Activated T-helper 1 cell treated with anti-CD3 and anti-CD28 coated beads, Interleukin-12 subunit alpha, Interleukin-12 subunit beta, Interleukin-2, Interleukin-4 antibody, amounts not matched to agents 30 ng/mL and 10 ng/mL and 1 ng/mL, durations not matched to agents 14 hours and 24 hours and 36 hours (primary cell): ENCODE data around the gene TSPAN17. TPM values are rescaled to one million over a fixed set of nuclear protein-coding genes. Genes with fewer than 3 reads are reported as not detected.
A peak's percentile ranks its signal among the peaks of the same experiment; 100 is the strongest.

Experiments
- DNase-seq: peaks from one replicate; pipeline ENCODE4 v3.0.0; 2021; ENCODE audit warnings: low spot score
- H3K27ac Mint-ChIP-seq: one replicate; pipeline ENCODE4 v1.8.0; 2021; ENCODE audit warnings: mild to moderate bottlenecking, mixed read lengths
- H3K27me3 Mint-ChIP-seq: one replicate; pipeline ENCODE4 v1.8.0; 2022; ENCODE audit warnings: mild to moderate bottlenecking, moderate library complexity, mixed read lengths; ENCODE audit not compliant: insufficient read depth
- H3K36me3 Mint-ChIP-seq: one replicate; pipeline ENCODE4 v1.8.0; 2021; ENCODE audit warnings: low read depth, mixed read lengths
- H3K4me1 Mint-ChIP-seq: one replicate; pipeline ENCODE4 v1.8.0; 2021; ENCODE audit warnings: low read depth, mixed read lengths
- H3K4me3 Mint-ChIP-seq: one replicate; pipeline ENCODE4 v1.8.0; 2021; ENCODE audit warnings: mild to moderate bottlenecking, moderate library complexity, mixed read lengths
- H3K9me3 Mint-ChIP-seq: one replicate; pipeline ENCODE4 v1.8.0; 2021; ENCODE audit warnings: mixed read lengths
- intact Hi-C: fragments of 100-400 bp; cut with micrococcal nuclease; formaldehyde crosslinking; loops from one replicate; pipeline ENCODE4 v1.15.1; 2024
- total RNA-seq: library from RNA; stranded (reverse); gene quantifications from 2 replicates; pipeline ENCODE4 v1.2.3, GENCODE V29; 2022

TSPAN17 gene
- total RNA-seq, 1 donor from 2014 or later: 34.1 TPM

DNA sequence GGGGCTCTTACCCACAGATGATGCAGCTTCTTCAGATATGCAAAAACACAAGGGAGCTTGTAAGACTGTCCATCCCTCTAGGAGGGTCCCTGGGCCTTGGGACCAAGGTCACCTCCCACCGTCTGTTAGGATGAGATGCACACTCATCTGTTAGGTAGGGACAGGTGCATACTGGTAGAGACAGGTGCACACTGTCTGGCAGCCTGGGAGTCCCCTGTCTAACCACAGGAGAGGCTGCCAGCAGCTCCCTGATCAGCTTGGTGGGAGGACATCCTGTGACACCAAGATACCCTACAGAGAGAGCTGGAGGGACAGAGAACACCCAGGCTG lies 13.2 kb downstream of the TSPAN17 start:
- H3K4me3 Mint-ChIP-seq: no peak overlapping the region
- H3K9me3 Mint-ChIP-seq: no peaks in the 10 kb centered on the region
- H3K4me1 Mint-ChIP-seq: peaks cover 32% of the 10 kb centered on the region
- peaks cover 10% of the 10 kb centered on the region for H3K27me3 Mint-ChIP-seq
- H3K36me3 Mint-ChIP-seq: peaks cover 6% of the 10 kb centered on the region
- H3K27ac Mint-ChIP-seq: no peak overlapping the region
- DNase-seq: no peak
- intact Hi-C loops: loop anchor here (5.0 kb wide), 1 partner anchor 82 kb away; no protein-coding TSS in a partner anchor

- no peak overlapping the region for H3K4me3 Mint-ChIP-seq
- peaks cover 12% of the 10 kb centered on the region for H3K27me3 Mint-ChIP-seq
- intact Hi-C loops: loop anchor here (1.0 to 5.0 kb wide), 2 partner anchors 81 to 156 kb away; no protein-coding TSS in a partner anchor
- no peaks in the 10 kb centered on the region for H3K9me3 Mint-ChIP-seq
- DNase-seq: peak; percentile 67
- H3K27ac Mint-ChIP-seq: no peak overlapping the region
- peaks cover 32% of the 10 kb centered on the region for H3K4me1 Mint-ChIP-seq
- H3K36me3 Mint-ChIP-seq: peaks cover 6% of the 10 kb centered on the region
Measured at GRCh38 chr5:176660860-176661641, 13.8 kb downstream of the TSPAN17 start.

DNA sequence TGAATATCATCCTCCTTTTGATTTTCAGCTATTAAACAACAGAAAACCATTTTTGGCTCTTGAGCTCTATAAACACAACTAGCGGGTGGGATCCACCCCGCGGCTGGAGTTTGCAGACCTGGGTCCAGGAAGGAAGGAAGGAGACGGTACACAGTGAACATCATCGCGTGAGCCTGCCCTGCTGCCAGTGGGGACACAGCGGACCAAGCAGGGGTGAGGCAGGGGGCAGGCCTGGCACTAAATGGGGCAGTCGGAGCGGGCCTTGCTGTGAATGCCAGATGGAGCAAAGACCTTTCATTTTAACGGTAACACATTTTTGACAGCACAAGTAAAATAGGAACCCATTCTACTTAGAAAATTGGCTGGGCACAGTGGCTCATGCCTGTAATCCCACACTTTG lies 14.4 kb downstream of the TSPAN17 start:
- peaks cover 12% of the 10 kb centered on the region for H3K27me3 Mint-ChIP-seq
- no peak for DNase-seq
- H3K4me1 Mint-ChIP-seq: peaks cover 32% of the 10 kb centered on the region
- H3K4me3 Mint-ChIP-seq: no peak overlapping the region
- H3K36me3 Mint-ChIP-seq: peaks cover 3% of the 10 kb centered on the region
- intact Hi-C loops: loop anchor here (1.0 to 5.0 kb wide), 2 partner anchors 81 to 156 kb away; no protein-coding TSS in a partner anchor
- H3K27ac Mint-ChIP-seq: no peak overlapping the region
- H3K9me3 Mint-ChIP-seq: no peaks in the 10 kb centered on the region

DNA sequence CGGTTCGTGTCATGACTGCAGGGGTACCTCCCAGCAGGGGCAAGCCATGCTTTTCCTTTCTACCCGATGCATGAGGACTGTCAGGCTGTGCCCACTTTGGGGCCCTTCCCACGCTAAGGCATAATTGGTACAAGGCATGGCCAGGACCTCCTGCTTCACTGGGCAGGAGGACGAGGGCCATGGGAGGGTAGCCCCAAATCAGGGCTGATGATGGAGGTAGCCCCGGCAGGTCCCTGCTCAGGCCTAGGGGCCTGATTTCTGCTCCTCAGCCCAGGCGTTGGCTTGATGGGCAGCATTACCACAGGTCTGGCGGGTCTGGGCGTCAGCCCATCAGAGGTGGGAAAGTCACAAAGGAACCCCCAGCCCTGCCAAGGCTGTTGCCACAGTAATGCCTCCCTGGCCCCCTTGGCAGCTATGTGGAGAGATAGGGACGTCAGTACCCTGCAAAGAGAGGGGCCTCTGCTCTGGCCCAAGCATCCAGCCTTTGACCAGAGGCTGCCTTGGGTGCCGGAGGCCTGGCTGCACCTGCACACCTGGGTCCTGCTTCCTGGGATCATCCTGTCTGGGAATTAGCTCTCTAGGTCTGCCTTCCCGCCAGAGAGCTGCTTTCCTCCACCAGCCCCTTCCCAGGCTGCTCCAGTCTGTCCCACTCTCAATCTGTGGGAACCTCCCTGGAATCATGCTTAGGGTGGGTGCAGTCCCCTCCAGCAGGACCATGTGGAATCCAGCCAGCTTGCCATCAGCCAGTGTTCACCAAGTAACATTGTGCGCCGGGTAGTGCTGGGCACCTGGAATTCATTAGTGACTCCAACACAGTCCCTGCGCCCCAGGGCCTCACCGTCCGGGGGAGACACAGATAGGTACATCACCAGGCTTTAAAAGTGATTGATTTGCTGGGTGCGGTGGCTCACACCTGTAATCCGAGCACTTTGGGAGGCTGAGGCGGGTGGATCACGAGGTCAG lies 15.4 kb downstream of the TSPAN17 start:
- H3K27me3 Mint-ChIP-seq: peaks cover 16% of the 10 kb centered on the region
- no peak overlapping the region for H3K27ac Mint-ChIP-seq
- DNase-seq: no peak
- H3K4me1 Mint-ChIP-seq: peaks cover 31% of the 10 kb centered on the region
- intact Hi-C loops: loop anchor here (5.0 kb wide), 1 partner anchor 80 kb away; no protein-coding TSS in a partner anchor
- H3K4me3 Mint-ChIP-seq: no peak overlapping the region
- no peaks in the 10 kb centered on the region for H3K9me3 Mint-ChIP-seq
- H3K36me3 Mint-ChIP-seq: peaks cover 3% of the 10 kb centered on the region

DNA sequence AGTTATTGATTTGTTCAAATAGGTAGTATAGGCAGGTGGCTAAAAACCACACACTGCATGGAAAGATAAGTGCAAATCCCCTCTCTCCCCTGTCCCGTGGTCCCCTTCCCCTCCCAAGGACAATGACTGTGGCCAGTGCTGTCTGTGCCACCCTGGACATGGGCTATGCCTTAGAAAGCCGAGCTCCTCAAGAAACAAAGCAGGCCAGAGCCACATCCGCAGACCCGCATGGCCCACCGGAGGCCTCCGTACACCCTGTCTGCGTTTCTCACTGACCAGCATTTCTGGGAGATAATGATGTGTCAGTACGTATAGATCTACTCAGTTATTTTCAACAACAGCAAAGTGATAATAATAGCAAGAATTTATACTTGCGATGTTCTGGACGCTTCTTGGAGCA lies 16.3 kb downstream of the TSPAN17 start:
- H3K9me3 Mint-ChIP-seq: no peaks in the 10 kb centered on the region
- no peak overlapping the region for H3K4me3 Mint-ChIP-seq
- peaks cover 16% of the 10 kb centered on the region for H3K27me3 Mint-ChIP-seq
- no peaks in the 10 kb centered on the region for H3K36me3 Mint-ChIP-seq
- no peak for DNase-seq
- no peak overlapping the region for H3K27ac Mint-ChIP-seq
- peaks cover 22% of the 10 kb centered on the region for H3K4me1 Mint-ChIP-seq
- intact Hi-C loops: loop anchor here (5.0 kb wide), 1 partner anchor 79 kb away; no protein-coding TSS in a partner anchor

- peaks cover 22% of the 10 kb centered on the region for H3K27me3 Mint-ChIP-seq
- H3K9me3 Mint-ChIP-seq: no peaks in the 10 kb centered on the region
- no peak overlapping the region for H3K4me3 Mint-ChIP-seq
- H3K36me3 Mint-ChIP-seq: no peaks in the 10 kb centered on the region
- DNase-seq: no peak
- intact Hi-C loops: loop anchor here (5.0 kb wide), 1 partner anchor 78 kb away; no protein-coding TSS in a partner anchor
- peaks cover 15% of the 10 kb centered on the region for H3K4me1 Mint-ChIP-seq
- no peak overlapping the region for H3K27ac Mint-ChIP-seq
Measured at GRCh38 chr5:176664479-176664878, 17.2 kb downstream of the TSPAN17 start.

- Mint-ChIP-seq H3K27me3 (peaks cover 22% of the 10 kb centered on the region), H3K27ac (no peak overlapping the region), H3K4me3 (no peak overlapping the region), H3K9me3 (no peaks in the 10 kb centered on the region), H3K4me1 (peaks cover 11% of the 10 kb centered on the region), H3K36me3 (no peaks in the 10 kb centered on the region)
- intact Hi-C loops: loop anchor here (5.0 kb wide), 1 partner anchor 77 kb away; no protein-coding TSS in a partner anchor
- no peak for DNase-seq
Measured at GRCh38 chr5:176664886-176665285, 17.6 kb downstream of the TSPAN17 start.

- Mint-ChIP-seq H3K4me3 (no peak overlapping the region), H3K36me3 (no peaks in the 10 kb centered on the region), H3K27ac (no peak overlapping the region), H3K9me3 (no peaks in the 10 kb centered on the region), H3K27me3 (peaks cover 22% of the 10 kb centered on the region), H3K4me1 (peaks cover 5% of the 10 kb centered on the region)
- intact Hi-C loops: no loop called here
- DNase-seq: no peak
Measured at GRCh38 chr5:176665517-176665916, 18.2 kb downstream of the TSPAN17 start.

DNA sequence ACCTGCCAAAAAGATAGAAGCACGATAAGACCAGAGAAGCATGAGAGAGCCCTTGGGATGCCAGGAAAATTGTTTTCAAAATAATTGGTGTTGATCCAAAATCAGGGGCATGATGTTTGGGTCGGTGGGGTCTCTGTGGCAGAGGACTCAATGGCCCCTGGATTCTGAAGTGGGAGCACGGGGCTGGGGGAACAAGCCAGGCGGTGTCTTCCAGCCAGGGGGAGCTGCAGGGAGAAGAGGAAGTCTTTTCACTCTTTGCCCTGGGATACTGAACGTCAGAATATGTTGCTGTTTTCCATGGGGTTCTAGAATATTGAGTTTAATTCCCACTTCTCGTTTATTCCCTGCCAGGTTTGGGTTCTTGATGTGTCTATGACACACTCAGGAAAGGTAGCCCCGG lies 20.4 kb downstream of the TSPAN17 start:
- Mint-ChIP-seq H3K4me3 (no peak overlapping the region), H3K9me3 (no peaks in the 10 kb centered on the region), H3K27ac (no peak overlapping the region), H3K27me3 (peaks cover 25% of the 10 kb centered on the region), H3K36me3 (no peaks in the 10 kb centered on the region), H3K4me1 (no peaks in the 10 kb centered on the region)
- intact Hi-C loops: no loop called here
- no peak for DNase-seq

GRCh38 chr5:176670449-176670848 lies 23.2 kb downstream of the TSPAN17 start:
- no peak overlapping the region for H3K4me3 Mint-ChIP-seq
- no peak overlapping the region for H3K27ac Mint-ChIP-seq
- H3K27me3 Mint-ChIP-seq: peaks cover 19% of the 10 kb centered on the region
- H3K9me3 Mint-ChIP-seq: no peaks in the 10 kb centered on the region
- no peaks in the 10 kb centered on the region for H3K36me3 Mint-ChIP-seq
- intact Hi-C loops: no loop called here
- no peak for DNase-seq
- no peaks in the 10 kb centered on the region for H3K4me1 Mint-ChIP-seq

DNA sequence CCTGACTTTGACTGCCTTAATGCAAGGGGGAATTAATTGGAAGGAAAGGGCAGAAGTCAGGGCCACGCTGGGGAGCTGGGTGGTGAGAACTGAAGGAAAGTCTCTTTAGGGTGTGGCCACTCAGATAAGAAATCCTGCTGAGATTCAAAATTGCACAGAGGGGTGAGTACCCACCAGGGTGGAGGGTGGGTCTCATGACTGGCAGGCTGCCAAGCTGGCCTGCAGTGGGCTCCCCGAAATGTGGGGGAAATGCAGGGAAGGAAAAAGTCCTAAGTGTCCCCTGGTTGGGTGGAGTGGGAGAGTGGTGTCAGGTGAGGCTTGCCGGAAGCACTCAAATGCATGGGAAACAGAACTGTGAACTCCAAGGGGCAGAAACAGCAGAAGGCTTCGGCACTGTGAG lies 24.1 kb downstream of the TSPAN17 start:
- Mint-ChIP-seq H3K4me3 (no peak overlapping the region), H3K27ac (no peak overlapping the region), H3K27me3 (peaks cover 18% of the 10 kb centered on the region), H3K9me3 (no peaks in the 10 kb centered on the region), H3K4me1 (no peaks in the 10 kb centered on the region), H3K36me3 (no peaks in the 10 kb centered on the region)
- intact Hi-C loops: no loop called here
- DNase-seq: no peak

DNA sequence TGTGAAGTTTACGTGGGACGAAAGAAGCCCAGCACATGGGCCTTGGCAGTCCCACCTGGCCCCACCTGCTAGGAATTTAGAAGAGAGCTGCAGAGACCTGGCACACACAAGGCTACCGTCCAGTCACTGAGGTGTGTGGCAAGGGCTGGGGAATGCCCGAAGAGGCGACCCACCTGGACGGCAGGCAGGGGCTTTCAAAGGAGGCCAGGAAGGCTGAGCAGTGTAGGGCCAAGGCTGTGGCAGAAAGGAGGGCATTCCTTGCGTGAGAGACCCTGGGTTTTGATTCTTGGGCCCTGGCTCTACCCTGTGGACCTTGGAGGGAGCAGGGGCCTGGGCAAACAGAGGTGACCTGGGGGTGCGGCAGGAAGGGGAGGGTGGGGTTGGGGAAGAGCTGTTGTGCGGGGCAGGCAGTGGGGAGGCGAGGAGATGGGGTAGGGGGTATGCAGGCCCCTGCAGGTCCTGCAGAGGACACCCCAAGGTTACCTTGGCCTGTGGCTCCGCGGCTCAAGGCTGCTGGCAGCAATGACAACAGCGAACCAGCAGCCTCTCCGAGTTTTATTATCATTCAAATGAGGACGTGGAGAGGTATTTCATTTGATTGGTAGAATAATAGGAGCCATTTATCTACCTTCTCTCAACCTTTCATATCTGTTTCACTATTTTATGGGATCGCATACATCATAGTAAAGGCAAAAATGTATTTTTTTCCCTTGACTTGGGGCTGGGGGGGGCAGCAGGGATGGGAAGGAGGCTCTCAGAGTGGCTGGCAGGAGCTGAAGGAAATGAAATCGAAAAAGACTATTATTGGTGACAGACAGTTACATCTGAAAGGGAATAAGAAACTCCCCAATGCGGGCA lies 24.8 kb downstream of the TSPAN17 start:
- Mint-ChIP-seq H3K27ac (no peak overlapping the region), H3K4me3 (no peak overlapping the region), H3K9me3 (no peaks in the 10 kb centered on the region), H3K4me1 (no peaks in the 10 kb centered on the region), H3K27me3 (peaks cover 20% of the 10 kb centered on the region), H3K36me3 (no peaks in the 10 kb centered on the region)
- intact Hi-C loops: no loop called here
- no peak for DNase-seq
